HG02852 (cell line): ENCODE measurements around the gene PRLR.
"Not testable (repeated sequence)": the region's sequence is repeated elsewhere in the genome, so short reads cannot be mapped to it uniquely, and the experiment has no call there.

Source experiments
- ATAC-seq: cut with Tn5 transposase; IDR thresholded peaks from one replicate; pipeline ENCODE4 v1.9.1; 2021; ENCODE audit warnings: mild to moderate bottlenecking, moderate library complexity; ENCODE audit not compliant: unreplicated experiment

PRLR gene

GRCh38 chr5:35230038-35230611, at the start of gene PRLR:
TSS of gene PRLR (minus strand) at chr5:35230487. CDS start at chr5:35089620, 140,867 bp downstream.
- ATAC-seq = peak; percentile 24

- ATAC-seq = no peak
Observed at GRCh38 chr5:35274839-35275509, 44.7 kb upstream of the PRLR start.

- no peak for ATAC-seq
Observed at GRCh38 chr5:35269006-35269405, 38.7 kb upstream of the PRLR start.

DNA sequence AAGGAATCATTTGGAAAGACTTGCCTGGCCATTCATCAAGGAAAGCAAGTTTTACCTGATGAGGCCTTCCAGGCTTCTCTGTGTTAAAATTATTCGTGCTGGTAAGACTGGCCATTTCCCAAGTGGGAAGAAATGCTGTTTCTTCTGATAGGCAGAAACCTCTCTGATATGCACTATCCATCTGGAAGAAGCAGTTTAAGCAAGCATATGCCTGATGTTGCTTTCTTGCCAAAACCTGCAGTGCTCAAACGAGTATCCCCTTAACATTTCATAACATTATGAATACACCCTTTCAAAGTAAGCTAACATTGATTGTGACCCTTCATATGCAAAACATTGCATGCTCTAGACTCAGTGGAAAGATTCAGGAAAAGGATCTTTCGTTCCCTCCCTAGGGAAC, 36.0 kb upstream of the PRLR start:
- no peak for ATAC-seq

DNA sequence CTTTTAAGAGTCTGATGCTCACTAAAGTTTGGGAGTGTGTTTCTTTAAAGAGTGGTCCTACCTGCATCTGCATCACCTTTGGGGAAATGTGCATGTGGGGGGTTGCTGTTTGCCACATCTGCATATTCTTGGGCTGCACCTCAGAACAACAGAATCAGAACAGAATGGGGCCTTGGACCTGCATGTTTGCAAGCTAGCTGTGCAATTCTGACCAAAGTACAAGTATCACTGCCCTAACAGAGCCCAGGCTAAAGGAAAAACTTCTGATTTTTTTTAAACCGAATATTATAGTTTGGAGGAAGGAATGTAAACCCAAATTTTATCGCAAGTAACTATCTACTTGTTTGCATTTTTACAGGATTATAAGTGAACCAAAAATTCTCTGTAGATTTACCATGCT, 34.2 kb upstream of the PRLR start:
- no peak for ATAC-seq

- no peak for ATAC-seq
Observed at GRCh38 chr5:35263266-35263877, 33.1 kb upstream of the PRLR start.

- ATAC-seq = no peak
Observed at GRCh38 chr5:35253582-35253981, 23.3 kb upstream of the PRLR start.

DNA sequence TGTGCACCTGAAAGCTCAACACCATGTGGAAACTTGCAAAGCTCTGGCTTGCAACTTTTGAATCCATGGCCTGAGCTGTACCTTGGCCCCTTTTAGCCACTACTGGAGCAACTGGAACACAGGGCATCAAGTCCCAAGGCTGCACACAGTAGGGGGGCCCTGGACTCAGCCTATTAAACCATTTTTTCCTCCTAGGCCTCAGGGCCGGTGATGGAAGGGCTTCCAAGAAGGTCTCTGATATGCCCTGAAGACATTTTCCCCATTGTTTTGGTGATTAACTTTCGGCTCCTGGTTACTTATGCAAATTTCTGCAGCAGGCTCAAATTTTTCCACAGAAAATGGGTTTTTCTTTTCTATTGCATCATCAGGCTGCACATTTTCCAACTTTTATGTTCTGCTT, 22.7 kb upstream of the PRLR start:
- ATAC-seq = no peak

- no peak for ATAC-seq
Observed at GRCh38 chr5:35248843-35249780, 18.8 kb upstream of the PRLR start.

DNA sequence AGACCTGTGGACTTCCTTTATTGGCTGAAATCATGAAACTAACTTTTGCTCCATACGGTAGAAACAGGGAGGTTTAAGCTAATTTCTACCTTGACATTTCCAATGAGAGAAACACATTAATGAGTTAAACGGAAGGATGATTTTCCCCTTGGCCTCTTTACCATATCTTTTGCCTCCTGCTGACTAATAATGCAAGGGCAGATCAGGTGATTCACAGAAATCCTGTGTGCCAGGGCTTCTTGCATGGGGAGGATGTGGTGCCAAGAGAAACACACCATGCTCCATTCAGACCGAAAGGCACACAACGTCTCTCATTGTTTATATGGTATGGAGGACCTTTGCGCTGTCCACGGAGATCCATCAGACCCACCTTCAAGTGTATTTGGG, 17.4 kb upstream of the PRLR start:
- no peak for ATAC-seq

DNA sequence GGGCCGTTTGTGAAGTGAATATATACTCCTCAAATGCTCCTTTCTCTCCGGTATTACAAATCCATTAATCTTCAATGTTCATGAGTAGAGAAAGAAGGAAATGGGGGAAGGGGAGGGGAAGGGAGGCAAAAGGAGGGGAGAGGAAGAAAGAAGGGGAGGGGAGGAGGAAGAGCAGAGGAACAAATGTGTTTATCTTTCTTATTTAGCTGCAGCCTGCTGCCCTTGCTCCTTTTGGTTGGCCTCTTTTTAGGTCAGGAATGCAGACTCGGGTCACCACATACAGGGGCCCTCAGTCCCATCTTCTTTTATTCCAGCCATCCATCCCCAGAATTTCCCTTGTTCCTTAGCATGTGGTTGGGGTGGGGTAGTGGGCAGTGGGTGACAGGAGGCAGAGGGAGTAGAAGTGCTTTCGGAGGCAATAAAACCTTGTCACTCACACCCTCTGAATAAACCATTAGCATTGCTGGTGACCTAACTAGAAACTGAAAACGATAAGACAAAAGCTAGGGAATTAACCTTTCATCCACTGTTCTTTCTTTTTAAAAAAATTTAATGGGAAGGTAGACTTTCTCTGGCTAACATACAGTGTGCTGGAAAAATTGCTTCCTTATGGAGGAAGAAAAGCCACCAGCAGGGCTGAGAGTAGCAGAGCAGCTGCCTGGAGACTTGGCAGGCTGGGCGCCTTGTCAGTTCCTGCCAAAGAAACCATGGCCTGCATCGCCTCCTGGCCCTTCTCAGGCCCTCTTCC, 16.8 kb upstream of the PRLR start:
- ATAC-seq = no peak

DNA sequence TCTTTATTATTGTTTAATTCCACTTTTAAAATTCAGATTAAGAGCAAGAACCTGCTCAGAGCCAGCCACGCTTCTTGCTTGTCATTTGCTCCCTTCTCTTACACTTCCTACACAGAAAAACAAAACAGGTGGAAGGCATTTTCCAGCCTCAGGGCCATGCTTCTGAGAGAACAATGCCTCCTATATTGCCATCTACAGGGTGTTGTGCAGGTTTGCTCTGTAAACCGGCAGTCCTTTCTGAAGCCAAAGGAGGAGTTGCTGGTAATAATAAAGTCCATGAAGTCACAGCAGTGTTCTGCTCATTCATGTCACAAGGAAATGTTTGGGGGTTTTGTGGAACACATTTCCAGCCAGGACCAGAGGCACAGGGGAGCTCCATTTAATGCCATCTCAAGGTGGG, 16.1 kb upstream of the PRLR start:
- no peak for ATAC-seq

GRCh38 chr5:35245371-35245770, 15.1 kb upstream of the PRLR start:
- ATAC-seq = not testable (repeated sequence)

DNA sequence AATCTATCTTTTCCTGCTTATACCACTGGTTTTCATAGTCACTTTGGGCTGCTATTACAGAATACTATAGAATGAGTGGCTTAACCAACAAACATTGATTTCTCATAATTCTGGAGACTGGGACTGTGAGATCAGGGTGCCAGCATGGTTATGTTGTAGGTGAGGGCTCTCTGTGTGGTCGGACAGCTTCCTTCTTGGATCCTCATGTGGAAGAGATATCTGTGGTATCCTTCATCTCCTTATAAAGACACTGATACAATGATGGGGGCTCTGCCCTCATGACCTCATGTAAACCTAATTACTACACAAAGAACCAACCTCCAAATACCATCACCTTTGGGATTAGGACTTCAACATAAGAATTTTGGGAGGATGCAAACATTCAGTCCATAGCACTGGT, 13.9 kb upstream of the PRLR start:
- ATAC-seq = no peak

DNA sequence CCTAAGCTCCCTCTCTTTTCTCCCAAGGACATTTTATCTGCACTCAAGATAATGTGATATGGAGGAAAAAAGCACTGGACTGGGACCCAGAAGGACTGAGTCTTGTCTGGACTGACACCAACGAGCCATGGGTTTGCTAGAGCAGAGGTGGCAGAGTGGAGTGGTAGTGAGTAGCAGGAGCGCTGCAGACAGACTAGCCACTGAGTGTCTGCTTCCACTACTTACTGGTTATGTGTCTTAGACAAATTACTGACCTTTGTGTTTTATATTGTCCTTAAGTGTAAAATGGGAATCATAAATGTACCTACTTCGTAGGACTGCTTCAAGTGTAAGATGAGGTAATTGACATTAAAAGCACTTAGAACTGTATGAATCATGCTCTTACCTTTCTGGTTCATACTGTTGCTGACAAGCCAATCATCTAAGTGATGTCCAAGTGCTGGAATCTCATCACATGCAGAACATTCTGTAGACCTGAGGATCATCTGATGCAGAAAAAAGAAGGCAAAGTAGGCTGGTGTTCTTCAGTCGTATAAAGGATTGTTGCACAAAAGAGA, 12.5 kb upstream of the PRLR start:
- no peak for ATAC-seq

GRCh38 chr5:35240892-35241291, 10.6 kb upstream of the PRLR start:
- ATAC-seq = no peak

DNA sequence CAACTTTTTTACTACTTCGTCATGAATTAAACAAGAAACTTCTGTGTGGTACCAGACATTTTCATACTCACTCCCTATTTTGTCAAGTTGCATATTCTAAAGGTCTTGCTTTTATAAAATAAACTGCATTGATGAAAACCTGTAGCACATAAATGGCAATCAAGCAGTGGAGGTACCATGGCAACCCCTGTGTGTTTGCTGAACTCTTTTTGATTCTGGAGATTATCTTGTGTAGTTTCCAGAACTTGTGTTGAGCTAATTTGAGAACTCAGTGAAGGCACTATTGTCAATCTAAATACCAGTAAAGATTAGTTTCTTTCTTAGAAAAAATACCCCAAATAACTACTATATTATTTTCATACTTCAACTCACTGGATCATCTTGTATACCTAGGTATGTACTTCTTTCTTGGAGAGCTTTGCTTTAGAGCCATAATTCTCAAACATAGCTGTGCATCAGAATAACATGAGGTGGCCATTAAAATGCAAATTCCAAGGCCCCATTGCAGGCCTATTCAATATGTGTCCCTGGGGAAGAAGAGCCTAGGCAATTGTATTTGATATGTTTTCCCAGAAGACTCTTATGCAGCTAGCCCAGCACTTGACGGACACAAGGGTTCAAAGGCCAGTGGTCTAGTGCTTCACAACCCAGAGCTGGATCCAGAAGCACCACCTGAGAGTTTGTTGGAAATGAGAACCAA, 9.8 kb upstream of the PRLR start:
- no peak for ATAC-seq

GRCh38 chr5:35239476-35239875, 9.2 kb upstream of the PRLR start:
- no peak for ATAC-seq

- no peak for ATAC-seq
Observed at GRCh38 chr5:35237580-35238376, 7.5 kb upstream of the PRLR start.
